K562 (cell line): ENCODE measurements around the gene OLFML2A. TPM values are rescaled to one million over a fixed set of nuclear protein-coding genes. Genes with fewer than 3 reads are reported as not detected.

ENCODE experiments used
- ETS2 ChIP-seq: IDR thresholded peaks from 2 replicates; pipeline ENCODE4 v1.6.1; 2016; ENCODE audit warnings: borderline replicate concordance, missing genetic modification characterization, mild to moderate bottlenecking, moderate library complexity, missing compliant biosample characterization; ENCODE audit not compliant: poor library complexity, severe bottlenecking
- FOXO4 ChIP-seq: fragments of 450-650 bp; formaldehyde crosslinking; IDR thresholded peaks from 2 replicates; pipeline ENCODE4 v1.4.0; 2020; ENCODE audit warnings: mild to moderate bottlenecking, moderate library complexity
- ILF3 ChIP-seq: fragments of 450-650 bp; IDR thresholded peaks from 2 replicates; pipeline ENCODE4 v1.6.1; 2018; ENCODE audit warnings: antibody characterized with exemption, mild to moderate bottlenecking, moderate library complexity, borderline replicate concordance
- L3MBTL2 ChIP-seq: fragments of 450-650 bp; IDR thresholded peaks from 2 replicates; pipeline ENCODE4 v1.6.1; 2016; ENCODE audit warnings: mild to moderate bottlenecking, moderate library complexity
- MAZ ChIP-seq, 2 experiments: fragments of 450-650 bp in 1 of 2; sonication (generic) in 1 of 2; formaldehyde crosslinking; IDR thresholded peaks in 1 of 2; conservative IDR thresholded peaks in 1 of 2; 2 replicates each; pipeline versions ENCODE4 v1.4.0 to v1.5.0; 2020; ENCODE audit warnings: mild to moderate bottlenecking in 1 of 2, missing genetic modification reagents in 1 of 2
- MIER1 ChIP-seq: fragments of 450-650 bp; IDR thresholded peaks from 2 replicates; pipeline ENCODE4 v1.6.1; 2016; ENCODE audit warnings: antibody characterized with exemption, mild to moderate bottlenecking, low read depth
- NCOA2 ChIP-seq, 2 experiments: fragments of 450-650 bp; IDR thresholded peaks; 2 replicates each; pipeline ENCODE4 v1.6.1; 2018; ENCODE audit warnings: mild to moderate bottlenecking in 2 of 2, moderate library complexity in 1 of 2; ENCODE audit not compliant: partially characterized antibody in 2 of 2
- POLR2AphosphoS2 ChIP-seq: IDR thresholded peaks from 2 replicates; pipeline ENCODE4 v1.6.1; 2012; ENCODE audit warnings: low read length, improper control_type of control experiment
- POLR2AphosphoS5 ChIP-seq: IDR thresholded peaks from 2 replicates; pipeline ENCODE4 v1.6.1; 2011; ENCODE audit warnings: mild to moderate bottlenecking, low read depth, low read length, moderate library complexity; ENCODE audit not compliant: control insufficient read depth, insufficient read depth
- RBM14 ChIP-seq: fragments of 200-400 bp; formaldehyde crosslinking; IDR thresholded peaks from 2 replicates; pipeline ENCODE4 v1.6.1; 2018; ENCODE audit warnings: low read depth, mild to moderate bottlenecking, low read length, moderate library complexity, borderline replicate concordance; ENCODE audit not compliant: insufficient read depth
- RUNX1 ChIP-seq: sonication (generic); IDR thresholded peaks from 2 replicates; pipeline ENCODE4 v1.6.1; 2016; ENCODE audit warnings: antibody characterized with exemption, low read depth
- TFE3 ChIP-seq: fragments of 450-650 bp; formaldehyde crosslinking; IDR thresholded peaks from 2 replicates; pipeline ENCODE4 v1.4.0; 2020; ENCODE audit warnings: mild to moderate bottlenecking, mixed read lengths
- TSC22D4 ChIP-seq: fragments of 450-650 bp; IDR thresholded peaks from 2 replicates; pipeline ENCODE4 v1.6.1; 2016; ENCODE audit warnings: missing genetic modification characterization, missing biosample characterization, control low read depth
- ZBTB9 ChIP-seq: fragments of 450-650 bp; formaldehyde crosslinking; IDR thresholded peaks from 2 replicates; pipeline ENCODE4 v1.4.0; 2020; ENCODE audit warnings: mild to moderate bottlenecking, moderate library complexity
- ZNF232 ChIP-seq: sonication (generic); formaldehyde crosslinking; IDR thresholded peaks from 2 replicates; pipeline ENCODE4 v1.8.0; 2022; ENCODE audit warnings: mild to moderate bottlenecking, missing genetic modification reagents
- ZNF282 ChIP-seq: sonication (generic); formaldehyde crosslinking; IDR thresholded peaks from 2 replicates; pipeline ENCODE4 v1.8.1; 2023; ENCODE audit warnings: missing genetic modification reagents
- ZNF584 ChIP-seq: fragments of 200-800 bp; sonication (Bioruptor generic); IDR thresholded peaks from 2 replicates; pipeline ENCODE4 v1.6.1; 2016; ENCODE audit warnings: low read depth, mild to moderate bottlenecking, missing genetic modification characterization, missing compliant biosample characterization
- polyA plus RNA-seq, 8 experiments: library from polyadenylated mRNA; depleted of rRNA in 4 of 8; stranded (reverse) in 5 of 8; unstranded in 3 of 8; fragments of >200 nt; fragmentation: Nextera tagmentation in 2 of 8; fragmentation: Illumina TruSeq in 1 of 8; extraction: Ambion mirVana in 2 of 8; extraction: Trizol in 1 of 8; gene quantifications; 2 replicates each; pipeline versions ENCODE4 v1.2.1 to v1.2.3, GENCODE V29; 2011 to 2014; ENCODE audit warnings: inconsistent platforms in 1 of 8, missing spikeins in 1 of 8
- total RNA-seq, 7 experiments: library from RNA; depleted of rRNA in 6 of 7; stranded (reverse); fragments of >200 nt in 6 of 7; fragmentation: Illumina TruSeq in 2 of 7; extraction: Trizol in 2 of 7; gene quantifications; 2 replicates each; pipeline versions ENCODE4 v1.2.1 to v1.2.3, GENCODE V29; 2011 to 2021; ENCODE audit warnings: low replicate concordance in 1 of 7
- TF ChIP-seq, protein P1 (sequence below): sonication (generic); formaldehyde crosslinking; IDR thresholded peaks from 2 replicates; pipeline ENCODE4 v1.8.1; 2023; ENCODE audit warnings: mild to moderate bottlenecking, missing genetic modification reagents
- TF ChIP-seq, protein P2 (sequence below): fragments of 250-450 bp; sonication (Bioruptor Pico); IDR thresholded peaks from 2 replicates; pipeline ENCODE4 v1.8.0; 2021; ENCODE audit warnings: mild to moderate bottlenecking, moderate library complexity

The OLFML2A gene
- total and polyA plus RNA-seq, 9 of the 15 experiments (the other 6 are each of a cell fraction or from before 2014, with no cell fraction given), result 0.16 TPM; not detected in 8

DNA sequence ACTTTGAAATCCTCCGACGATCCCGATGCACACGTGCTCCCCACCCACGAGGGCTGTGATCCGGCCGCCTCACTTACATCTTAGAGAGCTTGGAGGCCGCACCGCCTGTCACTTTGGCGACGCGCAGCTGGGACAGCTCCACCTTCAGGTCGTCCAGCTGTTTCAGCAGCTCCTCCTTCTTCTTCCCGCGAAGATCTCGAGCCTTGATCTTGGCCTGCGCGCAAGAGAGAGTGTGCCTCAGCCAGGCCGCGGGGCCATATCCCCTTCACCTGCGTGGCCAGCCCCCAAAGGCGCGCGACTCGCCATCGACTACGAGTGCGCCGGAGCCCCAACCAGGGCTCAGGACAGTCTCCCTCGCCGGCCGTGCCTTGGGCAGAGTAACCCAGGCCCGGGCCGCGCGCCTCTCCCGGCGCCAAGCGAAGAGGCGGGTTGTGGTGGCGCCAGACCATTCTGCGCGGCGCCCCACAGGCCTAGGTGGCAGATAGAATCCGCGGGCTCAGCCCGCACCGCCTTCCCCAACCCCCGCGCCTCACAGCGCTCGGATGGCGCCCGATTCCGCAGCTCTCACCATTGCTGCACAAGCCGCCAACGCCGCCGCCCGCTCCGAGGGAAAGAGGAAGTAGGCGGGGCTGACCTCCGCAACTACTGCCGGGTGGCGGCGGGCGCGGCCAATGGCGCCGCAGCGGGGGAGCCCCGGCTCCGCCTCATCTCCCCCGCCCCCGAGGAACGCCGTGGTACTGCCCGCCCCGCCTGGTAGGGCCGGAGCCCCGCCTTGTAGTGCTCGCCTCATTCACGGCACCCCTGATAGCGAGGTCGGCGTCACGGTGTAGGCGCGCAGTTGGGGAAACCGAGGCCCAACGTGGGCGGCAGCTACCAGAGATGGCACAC, 84.7 kb downstream of the OLFML2A start, which contains the start of the genes ARPC5L and RPL35 (continued):
- TF ChIP-seq FOXO4 (CRISPR knock-in tag) (no peak), ZBTB9 (CRISPR knock-in tag) (no peak; the same call in 1 of the 2 replicates), NCOA2 (IDR thresholded peaks at IDR 0.05; ENCODE audit: partially characterized antibody in 2 of 2) (no peak), L3MBTL2 (peak; percentile 57; the same call in 1 of the 2 replicates), TFE3 (CRISPR knock-in tag) (no peak), POLR2AphosphoS2 (peak; percentile 64; the same call in 1 of the 2 replicates), ILF3 (no peak), RBM14 (peak; percentile 81; the same call in 1 of the 2 replicates), MAZ (CRISPR knock-in tag; conservative IDR thresholded peaks at IDR 0.05 in 1 of 2, IDR thresholded peaks at IDR 0.05 in 1 of 2) (peak; percentile 93 to 94), ETS2 (tag) (no peak), ZNF584 (CRISPR knock-in tag) (no peak), MIER1 (no peak), RUNX1 (no peak), POLR2AphosphoS5 (peak; percentile 93), ZNF282 (CRISPR knock-in tag) (no peak), TSC22D4 (no peak), ZNF232 (no peak)
- TF ChIP-seq, protein P1, sequence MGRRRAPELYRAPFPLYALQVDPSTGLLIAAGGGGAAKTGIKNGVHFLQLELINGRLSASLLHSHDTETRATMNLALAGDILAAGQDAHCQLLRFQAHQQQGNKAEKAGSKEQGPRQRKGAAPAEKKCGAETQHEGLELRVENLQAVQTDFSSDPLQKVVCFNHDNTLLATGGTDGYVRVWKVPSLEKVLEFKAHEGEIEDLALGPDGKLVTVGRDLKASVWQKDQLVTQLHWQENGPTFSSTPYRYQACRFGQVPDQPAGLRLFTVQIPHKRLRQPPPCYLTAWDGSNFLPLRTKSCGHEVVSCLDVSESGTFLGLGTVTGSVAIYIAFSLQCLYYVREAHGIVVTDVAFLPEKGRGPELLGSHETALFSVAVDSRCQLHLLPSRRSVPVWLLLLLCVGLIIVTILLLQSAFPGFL (CRISPR knock-in tag), result no peak
- TF ChIP-seq, protein P2, sequence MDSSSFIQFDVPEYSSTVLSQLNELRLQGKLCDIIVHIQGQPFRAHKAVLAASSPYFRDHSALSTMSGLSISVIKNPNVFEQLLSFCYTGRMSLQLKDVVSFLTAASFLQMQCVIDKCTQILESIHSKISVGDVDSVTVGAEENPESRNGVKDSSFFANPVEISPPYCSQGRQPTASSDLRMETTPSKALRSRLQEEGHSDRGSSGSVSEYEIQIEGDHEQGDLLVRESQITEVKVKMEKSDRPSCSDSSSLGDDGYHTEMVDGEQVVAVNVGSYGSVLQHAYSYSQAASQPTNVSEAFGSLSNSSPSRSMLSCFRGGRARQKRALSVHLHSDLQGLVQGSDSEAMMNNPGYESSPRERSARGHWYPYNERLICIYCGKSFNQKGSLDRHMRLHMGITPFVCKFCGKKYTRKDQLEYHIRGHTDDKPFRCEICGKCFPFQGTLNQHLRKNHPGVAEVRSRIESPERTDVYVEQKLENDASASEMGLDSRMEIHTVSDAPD, result no peak
